AG09309 (cell line): Measurements from ENCODE around the gene PRKCZ.

Source experiments
- DNase-seq: peaks from one replicate; pipeline ENCODE4 v3.0.0-alpha.2; 2010; ENCODE audit warnings: low read depth
- H3K4me3 ChIP-seq: 2 replicates; pipeline ENCODE4 v1.5.1; 2011; ENCODE audit warnings: mild to moderate bottlenecking, low read depth, low read length, moderate library complexity; ENCODE audit not compliant: control insufficient read depth
- TF ChIP-seq, protein P1 (sequence below): IDR thresholded peaks from 2 replicates; pipeline ENCODE4 v1.5.1; 2011; ENCODE audit warnings: mild to moderate bottlenecking, low read depth, low read length, inconsistent platforms; ENCODE audit not compliant: insufficient read depth, control insufficient read depth; ENCODE audit errors: missing control alignments

The PRKCZ gene

GRCh38 chr1:2204415-2205190 is 154.4 kb downstream of the PRKCZ start:
- TF ChIP-seq, protein P1, sequence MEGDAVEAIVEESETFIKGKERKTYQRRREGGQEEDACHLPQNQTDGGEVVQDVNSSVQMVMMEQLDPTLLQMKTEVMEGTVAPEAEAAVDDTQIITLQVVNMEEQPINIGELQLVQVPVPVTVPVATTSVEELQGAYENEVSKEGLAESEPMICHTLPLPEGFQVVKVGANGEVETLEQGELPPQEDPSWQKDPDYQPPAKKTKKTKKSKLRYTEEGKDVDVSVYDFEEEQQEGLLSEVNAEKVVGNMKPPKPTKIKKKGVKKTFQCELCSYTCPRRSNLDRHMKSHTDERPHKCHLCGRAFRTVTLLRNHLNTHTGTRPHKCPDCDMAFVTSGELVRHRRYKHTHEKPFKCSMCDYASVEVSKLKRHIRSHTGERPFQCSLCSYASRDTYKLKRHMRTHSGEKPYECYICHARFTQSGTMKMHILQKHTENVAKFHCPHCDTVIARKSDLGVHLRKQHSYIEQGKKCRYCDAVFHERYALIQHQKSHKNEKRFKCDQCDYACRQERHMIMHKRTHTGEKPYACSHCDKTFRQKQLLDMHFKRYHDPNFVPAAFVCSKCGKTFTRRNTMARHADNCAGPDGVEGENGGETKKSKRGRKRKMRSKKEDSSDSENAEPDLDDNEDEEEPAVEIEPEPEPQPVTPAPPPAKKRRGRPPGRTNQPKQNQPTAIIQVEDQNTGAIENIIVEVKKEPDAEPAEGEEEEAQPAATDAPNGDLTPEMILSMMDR = no peak
- DNase-seq = no peak
- H3K4me3 ChIP-seq = peak overlapping the region; percentile 55

- peak overlapping the region; percentile 30 for H3K4me3 ChIP-seq
- peak; percentile 66 for DNase-seq
- TF ChIP-seq, protein P1 = no peak
Measured at GRCh38 chr1:2205191-2205952, 155.2 kb downstream of the PRKCZ start.

- peak overlapping the region; percentile 33 for H3K4me3 ChIP-seq
- DNase-seq = no peak
- TF ChIP-seq, protein P1 = no peak
Measured at GRCh38 chr1:2206813-2207487, 156.7 kb downstream of the PRKCZ start.

GRCh38 chr1:2208309-2209239 is 158.4 kb downstream of the PRKCZ start:
- peak overlapping the region; percentile 35 for H3K4me3 ChIP-seq
- TF ChIP-seq, protein P1 = no peak
- DNase-seq = no peak

- H3K4me3 ChIP-seq = no peak overlapping the region
- DNase-seq = no peak
- TF ChIP-seq, protein P1 = no peak
Measured at GRCh38 chr1:2209400-2210083, 159.3 kb downstream of the PRKCZ start.
